Measurements from ENCODE around the gene PPP1R3F.

Gene PPP1R3F

DNA sequence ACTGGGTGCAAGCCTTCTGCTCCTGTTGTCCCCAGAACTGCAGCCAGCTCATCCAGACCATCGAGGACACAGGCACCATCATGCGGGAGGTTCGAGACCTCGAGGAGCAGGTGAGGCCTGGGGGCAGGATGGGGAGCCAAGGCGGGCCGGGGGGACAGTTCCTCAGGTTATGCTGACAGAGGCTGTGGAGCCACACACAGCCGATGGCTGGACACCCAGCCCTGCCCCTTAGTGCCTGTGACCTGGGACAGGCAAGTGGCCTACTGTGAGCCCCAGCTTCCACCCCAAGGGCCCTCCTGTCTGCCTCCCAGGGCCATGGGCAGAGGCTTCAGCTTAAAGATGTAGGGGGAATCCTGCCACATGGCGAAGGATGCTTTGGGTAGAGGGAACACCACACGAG is 20.0 kb upstream of the PPP1R3F start:
- no peak for DNase-seq

DNA sequence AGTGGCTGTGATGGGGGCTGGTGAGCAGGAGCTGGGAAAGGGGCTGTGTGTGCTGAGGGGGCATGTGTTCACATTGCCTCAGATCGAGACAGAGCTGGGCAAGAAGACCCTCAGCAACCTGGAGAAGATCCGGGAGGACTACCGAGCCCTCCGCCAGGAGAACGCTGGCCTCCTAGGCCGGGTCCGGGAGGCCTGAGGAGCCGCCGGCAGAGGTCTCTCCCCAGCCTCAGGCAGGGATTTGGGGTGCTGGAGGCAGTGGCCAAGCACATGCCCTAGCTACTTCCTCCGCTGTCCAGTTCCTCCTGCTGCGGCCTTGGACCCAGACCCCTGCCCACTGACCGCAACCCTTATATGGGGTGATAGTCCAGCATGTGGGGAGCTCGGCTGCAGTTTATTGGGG is 19.5 kb upstream of the PPP1R3F start:
- DNase-seq = no peak

DNA sequence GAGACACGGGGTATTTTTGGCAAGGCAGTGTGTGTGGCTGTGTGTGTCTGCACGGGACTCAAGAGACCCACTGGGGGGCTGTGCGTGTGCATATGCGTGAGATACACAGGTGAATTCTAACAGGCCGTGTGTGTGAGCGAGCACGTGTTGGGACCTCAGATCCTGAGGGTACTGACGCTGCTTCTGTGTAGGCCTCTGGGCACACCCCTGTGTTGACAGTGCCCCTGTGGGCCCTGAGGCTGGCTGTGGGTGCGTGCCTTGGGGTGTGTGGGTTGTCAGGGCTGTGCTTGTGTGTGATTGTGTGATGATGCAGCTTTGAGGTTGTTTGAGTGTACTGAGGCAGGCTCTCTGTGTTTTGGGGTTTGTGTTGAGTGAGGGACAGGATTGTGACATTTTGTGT is 19.0 kb upstream of the PPP1R3F start:
- DNase-seq = no peak

GRCh38 chrX:49251325-49251724 is 18.3 kb upstream of the PPP1R3F start:
- no peak for DNase-seq

GRCh38 chrX:49254639-49255038 is 15.0 kb upstream of the PPP1R3F start:
- DNase-seq = no peak

GRCh38 chrX:49256268-49256995 is 13.2 kb upstream of the PPP1R3F start:
- no peak for DNase-seq

- no peak for DNase-seq
These were observed 12.4 kb upstream of the PPP1R3F start for GRCh38 chrX:49257074-49257790.

GRCh38 chrX:49257846-49258748 is 11.5 kb upstream of the PPP1R3F start:
- DNase-seq = no peak

DNA sequence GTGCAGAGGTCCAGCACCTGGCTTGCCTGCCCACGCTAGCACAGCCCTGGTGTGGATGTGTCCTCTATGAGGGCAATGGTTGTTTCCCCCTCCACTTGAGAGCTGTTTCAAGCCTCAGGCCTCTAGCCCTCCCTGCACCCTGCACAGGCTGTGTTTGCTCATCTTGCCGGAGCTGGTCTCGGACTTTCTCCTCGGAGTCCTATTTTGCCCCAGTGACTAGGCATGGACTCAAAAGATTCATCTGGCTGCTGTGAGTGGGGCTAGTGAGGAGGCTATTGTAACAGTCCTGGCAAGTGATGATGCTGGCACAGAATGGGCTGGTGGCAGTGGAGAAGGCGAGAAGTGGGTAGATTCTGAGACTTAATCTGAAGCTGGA is 10.9 kb upstream of the PPP1R3F start:
- DNase-seq = no peak

GRCh38 chrX:49260221-49260985 is 9.2 kb upstream of the PPP1R3F start:
- DNase-seq = no peak

- DNase-seq = no peak
These were observed 7.0 kb upstream of the PPP1R3F start for GRCh38 chrX:49262603-49263002.

GRCh38 chrX:49263631-49264030 is 6.0 kb upstream of the PPP1R3F start:
- no peak for DNase-seq

GRCh38 chrX:49264460-49264859 is 5.1 kb upstream of the PPP1R3F start, which contains the start of gene FOXP3:
TSS of gene FOXP3 (minus strand) at chrX:49264710. CDS start at chrX:49258505, 6,205 bp downstream.
- DNase-seq = no peak

DNA sequence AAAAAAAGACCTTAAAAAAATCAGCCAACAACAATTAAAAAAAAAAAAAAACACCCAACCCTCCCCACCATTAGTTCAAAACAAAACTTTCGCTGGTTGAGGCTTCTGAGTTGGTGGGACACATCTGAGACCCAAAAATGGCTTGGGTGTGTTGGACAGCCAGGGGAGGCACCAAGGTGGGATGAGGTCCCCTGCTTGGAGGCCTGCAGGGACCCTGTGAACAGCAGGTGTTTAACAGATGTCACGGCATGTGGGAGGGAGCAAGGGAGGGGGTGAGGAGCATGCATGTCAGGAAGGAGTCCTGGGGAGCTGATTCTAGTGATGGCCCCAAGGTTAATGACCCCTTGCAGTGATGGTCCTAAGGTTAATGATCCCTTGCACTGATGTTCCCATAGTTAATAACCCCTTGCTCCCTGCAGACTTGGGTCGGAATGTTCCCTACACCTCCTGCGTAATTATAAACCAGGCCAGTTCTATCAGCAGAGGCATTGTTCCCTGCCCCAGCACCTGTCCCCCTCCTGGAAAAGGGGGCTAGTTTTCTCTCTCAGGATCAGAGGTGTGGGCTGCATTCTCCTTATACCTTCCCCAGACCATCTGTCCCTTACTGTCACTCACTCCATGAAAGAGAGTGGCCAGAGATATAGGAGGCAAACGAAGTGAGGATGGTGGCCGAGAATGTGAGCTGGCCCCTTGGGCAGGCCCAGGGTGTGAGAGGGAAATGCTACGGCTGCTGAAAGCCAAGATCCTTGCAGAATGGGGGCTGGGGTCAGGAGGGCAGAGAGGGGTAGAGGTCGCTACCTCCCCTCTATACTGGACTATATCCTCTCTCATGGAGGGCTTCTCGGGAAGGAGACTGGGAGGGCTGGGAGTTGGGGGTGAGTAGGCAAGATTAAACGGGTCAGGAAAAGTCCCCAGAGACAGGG is 2.8 kb upstream of the PPP1R3F start:
- no peak for DNase-seq

GRCh38 chrX:49268702-49269009 is 937 bp upstream of the PPP1R3F start:
- DNase-seq = no peak

- peak; percentile 84 for DNase-seq
These were observed 405 bp upstream of the PPP1R3F start for GRCh38 chrX:49269010-49269766.

GRCh38 chrX:49270249-49270921 is 792 bp downstream of the PPP1R3F start:
- DNase-seq = no peak

GRCh38 chrX:49271341-49271740 is 1.7 kb downstream of the PPP1R3F start:
- no peak for DNase-seq

DNA sequence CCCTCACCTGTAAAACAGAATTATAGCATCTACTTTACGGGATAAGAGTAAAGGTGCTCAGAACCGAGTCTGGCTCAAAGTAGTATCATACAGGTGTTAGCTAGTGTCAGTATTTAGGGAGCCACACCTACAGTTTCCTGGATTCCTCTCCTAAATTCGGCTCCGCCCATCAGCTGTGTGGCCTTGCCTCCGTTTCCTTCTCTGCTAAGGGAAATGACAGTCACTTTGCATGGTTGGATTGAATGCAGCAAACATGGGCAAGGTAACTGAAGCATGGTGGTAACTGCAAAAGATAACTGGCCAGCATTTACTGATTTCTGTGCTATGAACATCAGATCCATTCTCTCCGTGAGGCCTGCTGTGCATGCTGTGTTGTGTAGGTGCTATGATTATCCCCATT is 2.8 kb downstream of the PPP1R3F start:
- no peak for DNase-seq

- no peak for DNase-seq
These were observed 3.7 kb downstream of the PPP1R3F start for GRCh38 chrX:49273181-49273727.

Measured in T-helper 9 cell (primary cell).